CD4-positive, alpha-beta T cell (primary cell): ENCODE data around the gene GRID1. TPM values are rescaled to one million over a fixed set of nuclear protein-coding genes. Genes with fewer than 3 reads are reported as not detected.

ENCODE experiments used
- ATAC-seq: fragments of 200-7000 bp; cut with Tn5 transposase; one replicate; pipeline ENCODE4 v1.10.0; 2022; ENCODE audit warnings: mild to moderate bottlenecking; ENCODE audit not compliant: poor library complexity
- CTCF ChIA-PET: fragments of 350-600 bp; sonication (Branson Sonifier 250); formaldehyde crosslinking; loops from one replicate; lab custom pipeline; 2021; ENCODE audit warnings: antibody characterized with exemption, inconsistent platforms; lab: Charles Lee
- POLR2A ChIA-PET: fragments of 350-600 bp; sonication (Branson Sonifier 250); formaldehyde crosslinking; loops from one replicate; lab custom pipeline; 2021; ENCODE audit warnings: antibody characterized with exemption, inconsistent platforms; lab: Charles Lee
- DNase-seq, 14 experiments: peaks; one replicate each; pipeline ENCODE4 v3.0.0-alpha.2; 2013 to 2020; ENCODE audit warnings: mixed read lengths in 2 of 14
- H3K27ac ChIP-seq, 2 donors: one replicate each; pipeline versions ENCODE4 v1.5.1 to v1.7.0; 2013; ENCODE audit warnings: low read length in 2 of 2, low read depth in 1 of 2, mild to moderate bottlenecking in 1 of 2
- H3K27me3 ChIP-seq, 2 experiments: 1 replicate in 1 of 2; 2 replicates in 1 of 2; pipeline versions ENCODE4 v1.6.1 to v1.7.0; 2013; ENCODE audit warnings: low read length in 2 of 2, control low read depth in 1 of 2, mild to moderate bottlenecking in 1 of 2, moderate library complexity in 1 of 2; ENCODE audit not compliant: insufficient read depth in 2 of 2, control insufficient read depth in 1 of 2
- H3K36me3 ChIP-seq: one replicate; pipeline ENCODE4 v1.6.1; 2013; ENCODE audit warnings: low read length, control low read depth; ENCODE audit not compliant: insufficient read depth
- H3K4me1 ChIP-seq: one replicate; pipeline ENCODE4 v1.6.1; 2013; ENCODE audit warnings: low read length, control low read depth; ENCODE audit not compliant: insufficient read depth
- H3K4me3 ChIP-seq: one replicate; pipeline ENCODE4 v1.5.1; 2013; ENCODE audit warnings: mild to moderate bottlenecking, low read length, moderate library complexity
- H3K9me3 ChIP-seq, 2 experiments: 1 replicate in 1 of 2; 2 replicates in 1 of 2; pipeline versions ENCODE4 v1.6.1 to v1.7.0; 2013; ENCODE audit warnings: low read length in 2 of 2, mild to moderate bottlenecking in 2 of 2, control low read depth in 1 of 2, moderate library complexity in 1 of 2; ENCODE audit not compliant: control insufficient read depth in 1 of 2, insufficient read depth in 1 of 2
- H3K27ac Mint-ChIP-seq: one replicate; pipeline ENCODE4 v1.8.0; 2020; ENCODE audit warnings: mixed read lengths
- H3K27me3 Mint-ChIP-seq: one replicate; pipeline ENCODE4 v1.8.0; 2021; ENCODE audit warnings: mixed read lengths
- H3K36me3 Mint-ChIP-seq: one replicate; pipeline ENCODE4 v1.8.0; 2021; ENCODE audit warnings: low read depth, mixed read lengths
- H3K4me1 Mint-ChIP-seq: one replicate; pipeline ENCODE4 v1.8.0; 2021; ENCODE audit warnings: low read depth, mixed read lengths
- H3K4me3 Mint-ChIP-seq: one replicate; pipeline ENCODE4 v1.8.0; 2020; ENCODE audit warnings: mild to moderate bottlenecking, mixed read lengths
- H3K9me3 Mint-ChIP-seq: one replicate; pipeline ENCODE4 v1.8.0; 2020; ENCODE audit warnings: mixed read lengths
- CTCF ChIP-seq: fragments of 200-600 bp; IDR thresholded peaks from one replicate; pipeline ENCODE4 v1.8.0; 2022; ENCODE audit warnings: antibody characterized with exemption, mild to moderate bottlenecking
- intact Hi-C, 2 experiments: fragments of 100-400 bp; cut with DNase I in 1 of 2; cut with micrococcal nuclease in 1 of 2; formaldehyde crosslinking; loops; one replicate each; pipeline versions ENCODE4 v1.15.1 to v1.9.0; 2023 to 2025; cut with DNase I, micrococcal nuclease
- total RNA-seq, 174 experiments: library from RNA in 2 of 174; stranded (reverse) in 2 of 174; gene quantifications; one replicate each; pipeline ENCODE4 v1.2.3 and lab custom pipeline; 2021 to 2026

The GRID1 gene
- total RNA-seq, 2 experiments from 2014 or later, result not detected

- Mint-ChIP-seq H3K9me3 (no peaks in the 10 kb centered on the region), H3K27me3 (peaks cover 3% of the 10 kb centered on the region), H3K36me3 (no peaks in the 10 kb centered on the region), H3K4me3 (no peak overlapping the region), H3K27ac (no peak overlapping the region), H3K4me1 (no peaks in the 10 kb centered on the region)
- Histone ChIP-seq H3K36me3 (no peaks in the 10 kb centered on the region), H3K27me3 (no peaks in the 10 kb centered on the region), H3K4me1 (no peaks in the 10 kb centered on the region), H3K4me3 (no peak overlapping the region), H3K27ac (no peak overlapping the region), H3K9me3 (no peaks in the 10 kb centered on the region)
- TF ChIP-seq CTCF, result no peak
- intact Hi-C loops, result no loop called here
- CTCF ChIA-PET, result no interaction called here
- DNase-seq, result no peak
- no peak for ATAC-seq
- POLR2A ChIA-PET, result no interaction called here
Observed at GRCh38 chr10:85927952-85928665, 438.5 kb downstream of the GRID1 start.

- CTCF ChIA-PET, result interaction anchor here (0.7 kb wide), 1 partner anchor 1116 kb away, joined by 3 read pairs; no protein-coding TSS in a partner anchor
- no peaks in the 10 kb centered on the region for H3K36me3 ChIP-seq
- H3K27me3 Mint-ChIP-seq, result peaks cover 3% of the 10 kb centered on the region
- no peak overlapping the region for H3K27ac Mint-ChIP-seq
- no peaks in the 10 kb centered on the region for H3K9me3 Mint-ChIP-seq
- TF ChIP-seq CTCF, result no peak
- H3K36me3 Mint-ChIP-seq, result no peaks in the 10 kb centered on the region
- no peak overlapping the region for H3K4me3 ChIP-seq
- POLR2A ChIA-PET, result no interaction called here
- DNase-seq (no peak), ATAC-seq (no peak)
- H3K27ac ChIP-seq, result no peak overlapping the region
- no peaks in the 10 kb centered on the region for H3K4me1 ChIP-seq
- no peaks in the 10 kb centered on the region for H3K4me1 Mint-ChIP-seq
- intact Hi-C loops, result no loop called here
- no peak overlapping the region for H3K4me3 Mint-ChIP-seq
- no peaks in the 10 kb centered on the region for H3K27me3 ChIP-seq
- no peaks in the 10 kb centered on the region for H3K9me3 ChIP-seq
Observed at GRCh38 chr10:85926986-85927385, 439.6 kb downstream of the GRID1 start.

GRCh38 chr10:85926136-85926535 lies 440.5 kb downstream of the GRID1 start:
- no peaks in the 10 kb centered on the region for H3K9me3 ChIP-seq
- H3K27me3 ChIP-seq, result no peaks in the 10 kb centered on the region
- Mint-ChIP-seq H3K9me3 (no peaks in the 10 kb centered on the region), H3K27ac (no peak overlapping the region), H3K27me3 (peaks cover 8% of the 10 kb centered on the region), H3K4me1 (no peaks in the 10 kb centered on the region), H3K4me3 (no peak overlapping the region), H3K36me3 (no peaks in the 10 kb centered on the region)
- ChIA-PET CTCF (no interaction called here), POLR2A (no interaction called here)
- no peaks in the 10 kb centered on the region for H3K4me1 ChIP-seq
- intact Hi-C loops, result no loop called here
- no peak for ATAC-seq
- DNase-seq, result no peak
- H3K4me3 ChIP-seq, result no peak overlapping the region
- H3K36me3 ChIP-seq, result no peaks in the 10 kb centered on the region
- TF ChIP-seq CTCF, result no peak
- H3K27ac ChIP-seq, result no peak overlapping the region
